HepG2 (cell line): ENCODE measurements around the gene SRSF3.

Source experiments
- BRD4 ChIP-seq: sonication (generic); formaldehyde crosslinking; IDR thresholded peaks from 2 replicates; pipeline ENCODE4 v1.4.0; 2020; ENCODE audit warnings: missing genetic modification reagents
- ZBTB21 ChIP-seq: sonication (generic); formaldehyde crosslinking; IDR thresholded peaks from 2 replicates; pipeline ENCODE4 v1.4.0; 2020; ENCODE audit warnings: missing genetic modification reagents

GRCh38 chr6:36556281-36556680, 37.9 kb upstream of the SRSF3 start:
- TF ChIP-seq BRD4 (CRISPR knock-in tag): no peak
- TF ChIP-seq ZBTB21: no peak
